Measurements from ENCODE around the gene POMT1.

GRCh38 chr9:131557855-131558548 is 55.3 kb downstream of the POMT1 start:
- no peak for TF ChIP-seq CTCF (IDR thresholded peaks at IDR 0.05)
- TF ChIP-seq POLR2A (IDR thresholded peaks at IDR 0.05): no peak
